Colonic mucosa (tissue), 4 donors: Measurements from ENCODE around the gene MIGA2. TPM values are rescaled to one million over a fixed set of nuclear protein-coding genes. Genes with fewer than 3 reads are reported as not detected.

ENCODE experiments used
- DNase-seq: peaks from one replicate; pipeline ENCODE4 v3.0.0-alpha.2; 2020
- H3K27ac ChIP-seq: fragments of 200-600 bp; one replicate; pipeline ENCODE4 v1.8.0; 2021
- H3K27me3 ChIP-seq: fragments of 200-600 bp; one replicate; pipeline ENCODE4 v1.8.0; 2021
- H3K36me3 ChIP-seq: fragments of 200-600 bp; one replicate; pipeline ENCODE4 v1.8.0; 2021
- H3K4me1 ChIP-seq: fragments of 200-600 bp; one replicate; pipeline ENCODE4 v1.8.0; 2021; ENCODE audit warnings: mild to moderate bottlenecking
- H3K4me3 ChIP-seq: fragments of 200-600 bp; one replicate; pipeline ENCODE4 v1.8.0; 2021
- H3K9ac ChIP-seq, 2 donors: one replicate each; pipeline ENCODE4 v1.7.0; 2013; ENCODE audit warnings: control low read depth in 2 of 2, low read depth in 2 of 2, low read length in 2 of 2
- H3K9me3 ChIP-seq: fragments of 200-600 bp; one replicate; pipeline ENCODE4 v1.8.0; 2021
- CTCF ChIP-seq: fragments of 200-600 bp; IDR thresholded peaks from one replicate; pipeline ENCODE4 v1.8.0; 2022; ENCODE audit warnings: antibody characterized with exemption, mild to moderate bottlenecking
- intact Hi-C: fragments of 100-400 bp; cut with DNase I; formaldehyde crosslinking; loops from one replicate; pipeline ENCODE4 v1.14.1; 2022
- total RNA-seq, 2 donors: library from RNA; stranded (reverse); fragmentation: NEBNext Ultra II Directional in 1 of 2; extraction: Animal tissue kit (Norgen Biotek cat#: 25700) in 1 of 2; gene quantifications; one replicate each; pipeline ENCODE4 v1.2.1, GENCODE V29; 2021
- donor health status: healthy.
- donor health status: DM: no; HTN: no; CAD: no.
- donor health status: DM: no; HTN: no; CAD: no.

MIGA2 gene
- total RNA-seq, 2 donors from 2014 or later, result 47.4 to 74.8 TPM

DNA sequence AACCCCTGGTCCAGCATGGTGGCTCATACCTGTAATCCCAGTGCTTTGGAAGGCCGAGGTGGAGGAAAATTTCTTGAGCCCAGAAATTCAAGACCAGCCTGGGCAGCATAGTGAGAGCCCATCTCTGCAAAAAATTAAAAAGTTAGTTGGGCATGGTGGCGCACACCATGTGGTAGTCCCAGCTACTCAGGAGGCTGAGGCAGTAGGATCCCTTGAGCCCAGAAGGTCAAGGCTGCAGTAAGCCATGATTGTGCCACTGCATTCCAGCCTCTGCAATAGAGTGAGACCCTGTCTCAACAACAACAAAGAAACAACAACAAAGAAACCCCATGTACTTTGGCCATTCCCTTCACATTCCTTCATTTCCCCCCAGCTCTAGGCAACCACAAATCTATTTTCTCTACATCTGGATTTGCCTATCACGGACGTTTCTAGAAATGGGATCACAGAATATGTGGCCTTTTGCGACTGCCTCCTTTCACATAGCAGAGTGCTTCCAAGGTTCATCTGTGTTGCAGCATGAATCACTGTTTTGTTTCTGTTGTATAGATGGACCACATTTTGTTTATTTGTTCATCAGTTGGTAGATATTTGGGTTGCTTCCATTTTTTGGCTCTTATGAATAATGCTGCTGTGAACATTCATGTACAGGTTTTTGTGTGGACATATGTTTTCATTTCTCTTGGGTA is 17.9 kb downstream of the MIGA2 start:
- intact Hi-C loops, result no loop called here
- H3K36me3 ChIP-seq, result no peaks in the 10 kb centered on the region

GRCh38 chr9:129058965-129059795 is 22.8 kb downstream of the MIGA2 start:
- DNase-seq, result no peak

More for the DNA sequence above, 17.9 kb downstream of the MIGA2 start:
- Histone ChIP-seq H3K27me3 (no peaks in the 10 kb centered on the region), H3K27ac (no peak overlapping the region), H3K4me1 (no peaks in the 10 kb centered on the region), H3K9me3 (no peaks in the 10 kb centered on the region), H3K9ac (no peak overlapping the region), H3K4me3 (no peak overlapping the region)
- no peak for DNase-seq
- no peak for TF ChIP-seq CTCF

DNA sequence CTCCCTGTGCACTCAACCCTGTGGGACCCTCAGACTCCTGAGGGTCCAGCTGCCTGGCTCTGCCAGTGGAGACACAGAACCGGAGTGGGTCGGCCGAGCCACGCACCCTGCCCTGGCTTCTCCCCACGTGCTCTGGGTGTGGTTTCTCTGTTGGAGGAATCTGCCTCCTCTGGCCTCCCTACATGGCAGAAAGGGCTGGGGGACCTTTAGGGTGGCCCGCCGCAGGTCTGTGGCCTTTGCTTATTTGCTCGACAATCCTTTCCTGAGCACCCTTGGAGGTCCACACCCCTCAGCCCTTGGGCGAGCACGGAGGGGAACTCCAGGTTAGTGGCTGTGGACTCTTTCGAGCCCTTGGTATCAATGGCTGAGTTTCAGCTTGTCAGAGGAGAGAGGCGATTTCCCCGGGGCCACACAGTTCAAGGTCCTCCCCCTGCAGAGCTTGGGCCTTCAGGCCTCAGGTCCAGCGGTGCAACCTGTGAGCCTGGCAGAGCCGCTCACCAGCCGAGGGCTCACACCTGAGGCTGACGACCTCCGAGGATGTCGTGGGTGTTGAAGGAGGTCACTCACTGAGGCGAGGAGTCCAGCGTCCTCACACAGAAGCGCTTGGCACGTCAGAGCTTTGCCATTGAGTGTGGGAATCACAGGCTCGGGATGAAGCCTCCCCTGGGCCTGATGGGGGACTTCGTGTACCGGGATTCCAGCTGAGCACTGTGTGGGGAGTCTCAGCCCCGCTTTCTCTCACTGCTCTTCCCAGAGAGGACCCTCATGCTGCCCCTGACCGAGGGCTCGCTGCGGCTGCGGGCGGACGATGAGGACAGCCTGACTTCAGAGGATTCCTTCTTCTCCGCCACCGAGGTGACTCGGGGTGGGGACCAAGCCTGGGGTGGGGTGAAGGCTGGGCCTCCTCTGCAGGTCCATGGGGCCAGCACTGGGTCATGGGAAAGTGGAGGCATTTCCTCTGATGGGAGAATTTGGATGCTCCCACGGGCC is 23.7 kb downstream of the MIGA2 start:
- TF ChIP-seq CTCF, result no peak
- Histone ChIP-seq H3K4me3 (no peak overlapping the region), H3K9ac (no peak overlapping the region), H3K27ac (no peak overlapping the region), H3K9me3 (no peaks in the 10 kb centered on the region), H3K4me1 (no peaks in the 10 kb centered on the region), H3K36me3 (peaks cover 9% of the 10 kb centered on the region), H3K27me3 (no peaks in the 10 kb centered on the region)
- no peak for DNase-seq
- intact Hi-C loops, result no loop called here

More at GRCh38 chr9:129058965-129059795, 22.8 kb downstream of the MIGA2 start:
- H3K9ac ChIP-seq, result no peak overlapping the region
- peaks cover 9% of the 10 kb centered on the region for H3K36me3 ChIP-seq
- H3K27me3 ChIP-seq, result no peaks in the 10 kb centered on the region
- H3K4me3 ChIP-seq, result no peak overlapping the region
- H3K9me3 ChIP-seq, result no peaks in the 10 kb centered on the region
- no peak for TF ChIP-seq CTCF
- H3K4me1 ChIP-seq, result no peaks in the 10 kb centered on the region
- no peak overlapping the region for H3K27ac ChIP-seq
- intact Hi-C loops, result no loop called here

DNA sequence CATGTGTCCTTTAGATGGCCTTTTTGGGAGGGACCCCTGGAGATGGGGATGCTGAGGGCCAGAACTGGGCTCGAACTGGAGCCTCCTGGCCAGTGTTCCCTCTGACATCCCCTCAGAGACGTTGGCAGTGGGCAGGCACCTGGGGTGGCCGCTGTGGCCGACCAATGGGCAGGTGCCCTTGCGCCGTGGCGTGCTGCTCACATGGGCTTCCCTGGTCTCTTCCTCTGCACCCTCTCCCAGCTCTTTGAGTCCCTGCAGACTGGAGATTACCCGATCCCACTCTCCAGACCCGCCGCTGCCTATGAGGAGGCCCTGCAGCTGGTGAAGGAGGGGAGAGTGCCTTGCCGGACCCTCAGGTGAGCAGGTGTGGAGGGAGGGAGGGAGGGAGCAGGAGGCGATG is 24.6 kb downstream of the MIGA2 start:
- H3K36me3 ChIP-seq, result peaks cover 18% of the 10 kb centered on the region
- no peak overlapping the region for H3K27ac ChIP-seq
- H3K4me1 ChIP-seq, result no peaks in the 10 kb centered on the region
- no peak overlapping the region for H3K4me3 ChIP-seq
- intact Hi-C loops, result no loop called here
- no peaks in the 10 kb centered on the region for H3K27me3 ChIP-seq
- no peak for DNase-seq
- TF ChIP-seq CTCF, result no peak
- no peak overlapping the region for H3K9ac ChIP-seq
- no peaks in the 10 kb centered on the region for H3K9me3 ChIP-seq

DNA sequence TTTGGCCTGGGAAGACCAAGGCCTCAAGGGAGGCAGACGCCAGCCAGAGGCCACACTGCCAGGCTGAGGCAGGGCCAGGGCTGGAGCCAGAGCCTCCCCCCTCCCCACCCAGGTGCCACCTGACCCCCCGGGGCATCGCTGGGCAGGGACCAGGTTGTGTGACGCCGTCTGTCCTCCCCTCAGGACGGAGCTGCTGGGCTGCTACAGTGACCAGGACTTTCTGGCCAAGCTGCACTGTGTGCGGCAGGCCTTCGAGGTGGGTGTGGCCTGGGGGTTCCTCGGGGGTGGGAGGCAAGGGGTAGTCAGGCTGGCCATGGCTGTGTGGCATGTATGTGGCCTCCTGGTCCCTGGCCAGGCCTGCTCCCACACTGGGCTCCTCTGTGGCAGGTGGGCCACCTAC is 26.6 kb downstream of the MIGA2 start:
- Histone ChIP-seq H3K27me3 (no peaks in the 10 kb centered on the region), H3K27ac (no peak overlapping the region), H3K4me3 (no peak overlapping the region), H3K36me3 (peaks cover 18% of the 10 kb centered on the region), H3K9me3 (no peaks in the 10 kb centered on the region), H3K9ac (no peak overlapping the region), H3K4me1 (no peaks in the 10 kb centered on the region)
- intact Hi-C loops, result no loop called here
- DNase-seq, result no peak
- TF ChIP-seq CTCF, result no peak
